Activated CD4-positive, alpha-beta memory T cell treated with anti-CD3 and anti-CD28 coated beads, Interleukin-2, amount 10 ng/mL, durations not matched to agents 7 days and 5 days (primary cell): ENCODE measurements around the gene ASTN2. TPM values are rescaled to one million over a fixed set of nuclear protein-coding genes. Genes with fewer than 3 reads are reported as not detected.

ENCODE experiments used
- CTCF ChIA-PET: fragments of 350-600 bp; sonication (Branson Sonifier 250); formaldehyde crosslinking; loops from one replicate; lab custom pipeline; 2021; ENCODE audit warnings: antibody characterized with exemption, inconsistent platforms; lab: Charles Lee
- POLR2A ChIA-PET: fragments of 350-600 bp; sonication (Branson Sonifier 250); formaldehyde crosslinking; loops from one replicate; lab custom pipeline; 2021; ENCODE audit warnings: antibody characterized with exemption; lab: Charles Lee
- DNase-seq: peaks from one replicate; pipeline ENCODE4 v3.0.0-alpha.2; 2020
- H3K27ac Mint-ChIP-seq: one replicate; pipeline ENCODE4 v1.8.0; 2021; ENCODE audit warnings: mild to moderate bottlenecking, mixed read lengths
- H3K27me3 Mint-ChIP-seq: one replicate; pipeline ENCODE4 v1.8.0; 2021; ENCODE audit warnings: mixed read lengths
- H3K36me3 Mint-ChIP-seq: one replicate; pipeline ENCODE4 v1.8.0; 2021; ENCODE audit warnings: low read depth, mixed read lengths
- H3K4me1 Mint-ChIP-seq: one replicate; pipeline ENCODE4 v1.8.0; 2021; ENCODE audit warnings: mixed read lengths
- H3K4me3 Mint-ChIP-seq: one replicate; pipeline ENCODE4 v1.8.0; 2021; ENCODE audit warnings: mild to moderate bottlenecking, mixed read lengths
- H3K9me3 Mint-ChIP-seq: one replicate; pipeline ENCODE4 v1.8.0; 2021; ENCODE audit warnings: mixed read lengths
- total RNA-seq, 2 experiments: library from RNA; stranded (reverse); gene quantifications; one replicate each; pipeline ENCODE4 v1.2.3, GENCODE V29; 2021

ASTN2 gene
- total RNA-seq, 2 experiments from 2014 or later, result 2.5 to 3.0 TPM

DNA sequence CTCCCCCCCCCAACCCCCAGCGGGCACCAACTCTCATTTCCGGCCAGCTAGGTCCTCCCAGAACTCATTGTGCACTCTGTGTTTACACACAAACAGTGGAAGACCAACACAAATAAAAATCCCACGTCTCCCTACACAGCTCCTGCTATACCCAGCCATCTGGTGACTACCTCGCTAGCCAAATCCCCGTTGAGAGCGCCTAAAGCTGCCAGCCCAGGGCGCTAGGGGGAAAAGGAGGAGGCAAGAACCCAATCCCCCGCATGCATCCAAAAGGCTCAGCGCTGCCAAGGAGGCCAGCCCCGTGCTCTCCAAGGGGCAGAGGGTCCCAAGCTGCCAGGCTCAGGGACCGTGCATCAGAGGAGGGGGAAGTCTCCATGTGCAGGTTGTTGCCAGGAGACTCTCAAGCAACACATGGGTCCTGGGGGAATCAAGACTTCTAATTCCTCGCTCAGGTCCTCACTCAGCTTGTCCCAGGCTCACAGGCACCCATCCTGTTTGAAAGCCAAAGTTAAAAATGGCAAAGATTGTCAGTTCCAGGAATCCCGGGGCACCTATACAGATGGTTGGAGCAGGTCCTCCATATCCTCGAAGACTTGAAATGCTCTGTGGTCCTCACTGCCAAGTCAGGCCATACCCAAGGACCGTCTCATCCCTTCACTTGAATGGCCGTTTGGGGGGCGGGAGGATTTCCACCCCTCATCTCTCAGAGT, 2.7 kb downstream of the ASTN2 start:
- no peak overlapping the region for H3K27ac Mint-ChIP-seq
- no peaks in the 10 kb centered on the region for H3K36me3 Mint-ChIP-seq
- H3K4me1 Mint-ChIP-seq, result peaks cover 2% of the 10 kb centered on the region
- peaks cover 24% of the 10 kb centered on the region for H3K27me3 Mint-ChIP-seq
- CTCF ChIA-PET, result no interaction called here
- DNase-seq, result no peak
- no peaks in the 10 kb centered on the region for H3K9me3 Mint-ChIP-seq
- no peak overlapping the region for H3K4me3 Mint-ChIP-seq
- POLR2A ChIA-PET, result no interaction called here

DNA sequence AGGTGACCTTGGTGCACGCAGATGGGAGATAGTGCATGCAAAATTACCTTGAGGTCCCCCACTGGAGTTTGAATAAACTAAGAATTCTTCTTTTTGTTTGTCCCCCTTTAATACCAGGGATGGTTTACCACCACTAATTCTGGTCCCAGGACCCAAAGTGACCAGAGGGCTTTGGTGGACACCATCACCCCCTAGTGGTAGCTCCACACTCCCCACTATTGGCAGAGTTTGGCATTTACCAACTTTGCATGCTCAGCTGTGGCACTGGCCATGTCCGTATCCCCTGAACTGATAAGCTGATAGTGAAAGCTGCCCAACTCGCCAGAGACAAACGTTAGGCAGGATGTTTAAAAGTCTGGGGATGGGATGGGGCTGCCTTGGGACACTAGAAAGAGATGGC, 3.3 kb downstream of the ASTN2 start:
- Mint-ChIP-seq H3K9me3 (no peaks in the 10 kb centered on the region), H3K36me3 (no peaks in the 10 kb centered on the region), H3K4me1 (peaks cover 2% of the 10 kb centered on the region), H3K4me3 (no peak overlapping the region), H3K27me3 (peaks cover 24% of the 10 kb centered on the region), H3K27ac (no peak overlapping the region)
- ChIA-PET CTCF (interaction anchor here (0.8 kb wide), 1 partner anchor 675 kb away, joined by 3 read pairs; no protein-coding TSS in a partner anchor), POLR2A (no interaction called here)
- DNase-seq, result no peak

DNA sequence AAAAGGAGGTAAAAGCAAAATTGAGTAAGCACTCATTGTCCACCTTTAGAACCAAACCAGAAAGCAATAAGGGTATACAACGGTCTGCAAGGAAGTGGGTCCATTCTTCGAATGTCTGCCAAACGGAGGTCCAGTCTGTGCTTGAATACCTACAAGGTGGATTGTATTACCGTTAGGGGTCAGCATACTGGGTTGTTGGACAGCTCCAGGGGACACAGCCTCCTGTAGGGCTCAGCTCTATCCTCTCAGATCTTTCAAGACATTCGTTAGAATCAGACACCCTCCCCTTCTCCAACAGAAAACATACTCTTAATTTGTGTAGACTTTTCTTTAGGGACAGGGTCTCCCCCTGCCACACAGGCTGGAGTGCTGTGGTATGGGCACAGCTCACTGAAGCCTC, 5.5 kb downstream of the ASTN2 start:
- H3K9me3 Mint-ChIP-seq, result no peaks in the 10 kb centered on the region
- ChIA-PET POLR2A (no interaction called here), CTCF (no interaction called here)
- peaks cover 2% of the 10 kb centered on the region for H3K4me1 Mint-ChIP-seq
- H3K27ac Mint-ChIP-seq, result no peak overlapping the region
- peaks cover 24% of the 10 kb centered on the region for H3K27me3 Mint-ChIP-seq
- H3K4me3 Mint-ChIP-seq, result no peak overlapping the region
- no peaks in the 10 kb centered on the region for H3K36me3 Mint-ChIP-seq
- DNase-seq, result no peak

DNA sequence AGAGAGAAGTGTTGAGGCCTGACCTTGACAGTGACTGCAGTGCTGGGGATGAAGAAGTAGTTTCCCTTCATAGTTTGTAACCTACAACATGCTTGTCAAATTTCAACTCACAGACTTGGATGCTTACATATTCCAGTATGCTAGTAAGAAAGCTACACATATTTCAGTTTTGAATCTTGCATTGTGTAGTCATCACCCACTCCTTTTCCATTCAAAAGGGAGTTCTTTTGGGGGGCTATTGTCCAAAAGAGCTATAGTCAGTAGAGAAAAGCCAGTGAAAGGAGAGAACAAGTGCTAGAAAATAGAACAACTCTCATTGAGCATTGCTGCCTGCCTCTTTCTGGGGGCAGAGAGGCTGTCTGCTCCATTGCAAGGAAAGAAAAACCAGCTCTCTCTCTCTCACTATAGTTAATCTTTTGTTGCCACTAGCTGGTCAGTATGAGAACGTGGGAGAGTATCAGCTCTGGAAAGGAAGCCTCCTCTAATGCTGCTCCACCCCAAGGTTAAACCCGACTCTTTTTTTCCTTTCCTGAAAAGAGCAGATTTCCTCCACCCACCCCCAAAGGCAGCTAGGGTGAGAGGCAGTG, 7.3 kb downstream of the ASTN2 start:
- Mint-ChIP-seq H3K4me1 (no peaks in the 10 kb centered on the region), H3K27ac (no peak overlapping the region), H3K36me3 (no peaks in the 10 kb centered on the region), H3K9me3 (no peaks in the 10 kb centered on the region), H3K4me3 (no peak overlapping the region), H3K27me3 (peaks cover 8% of the 10 kb centered on the region)
- CTCF ChIA-PET, result no interaction called here
- POLR2A ChIA-PET, result no interaction called here
- no peak for DNase-seq

DNA sequence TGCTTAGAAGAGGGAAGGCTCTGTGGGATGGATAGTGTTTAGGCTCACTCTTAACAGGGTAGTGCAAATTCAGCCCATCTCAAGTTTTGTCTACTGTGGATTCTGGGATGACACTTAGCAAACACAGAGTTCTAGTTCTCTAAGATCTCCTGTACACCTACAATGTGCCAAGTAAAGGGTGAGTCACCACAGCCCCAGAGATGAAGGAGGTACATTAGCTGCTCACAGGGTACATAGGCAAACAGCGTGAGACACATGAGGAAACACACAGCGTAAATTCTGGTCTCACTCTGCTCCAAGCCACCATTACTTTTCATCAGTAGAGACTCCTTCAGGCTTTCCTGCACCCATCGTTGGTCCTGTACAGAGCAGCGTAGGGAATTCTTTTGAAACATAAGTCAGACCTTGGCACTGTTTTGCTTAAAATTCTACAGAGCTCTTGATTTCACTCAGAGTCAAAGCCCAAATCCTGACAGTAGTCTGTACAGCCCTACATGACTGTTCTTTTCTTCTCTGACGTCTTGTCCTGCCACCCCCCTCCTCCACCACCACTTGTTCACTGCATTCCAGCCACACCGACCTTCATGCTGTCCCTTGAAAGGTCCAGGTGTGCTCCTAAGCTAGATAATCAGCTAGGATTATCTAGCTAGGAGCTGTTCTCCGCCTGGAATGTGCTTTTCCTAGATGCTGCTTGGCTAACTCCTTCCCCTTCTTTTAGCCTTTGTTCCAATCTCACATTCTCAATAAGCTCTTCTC, 8.7 kb downstream of the ASTN2 start:
- H3K4me1 Mint-ChIP-seq, result no peaks in the 10 kb centered on the region
- DNase-seq, result no peak
- H3K36me3 Mint-ChIP-seq, result no peaks in the 10 kb centered on the region
- H3K27me3 Mint-ChIP-seq, result peaks cover 1% of the 10 kb centered on the region
- no peak overlapping the region for H3K27ac Mint-ChIP-seq
- H3K9me3 Mint-ChIP-seq, result no peaks in the 10 kb centered on the region
- H3K4me3 Mint-ChIP-seq, result no peak overlapping the region
- CTCF ChIA-PET, result no interaction called here
- POLR2A ChIA-PET, result no interaction called here

DNA sequence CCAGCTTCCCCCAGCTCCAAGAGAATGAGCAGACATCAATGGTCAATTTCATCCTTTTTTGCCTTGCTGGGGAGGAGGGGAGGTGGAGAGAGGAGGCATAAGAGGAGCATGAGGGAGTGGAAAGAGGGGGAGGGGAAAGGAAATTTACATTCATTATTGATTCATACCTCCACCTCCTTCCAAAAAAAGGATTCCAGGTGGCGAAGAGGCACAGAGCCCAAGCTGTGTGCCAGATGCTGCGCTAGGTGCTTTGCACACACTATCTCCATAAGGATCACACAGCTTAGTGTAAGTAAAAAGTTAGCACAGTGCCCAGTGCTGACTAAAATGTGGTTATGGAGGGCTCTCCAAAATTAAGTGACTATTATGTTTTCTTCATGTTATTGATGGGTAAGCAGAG, 11.0 kb downstream of the ASTN2 start:
- Mint-ChIP-seq H3K36me3 (no peaks in the 10 kb centered on the region), H3K27me3 (no peaks in the 10 kb centered on the region), H3K9me3 (no peaks in the 10 kb centered on the region), H3K4me1 (no peaks in the 10 kb centered on the region), H3K27ac (no peak overlapping the region), H3K4me3 (no peak overlapping the region)
- ChIA-PET POLR2A (no interaction called here), CTCF (no interaction called here)
- DNase-seq, result no peak

DNA sequence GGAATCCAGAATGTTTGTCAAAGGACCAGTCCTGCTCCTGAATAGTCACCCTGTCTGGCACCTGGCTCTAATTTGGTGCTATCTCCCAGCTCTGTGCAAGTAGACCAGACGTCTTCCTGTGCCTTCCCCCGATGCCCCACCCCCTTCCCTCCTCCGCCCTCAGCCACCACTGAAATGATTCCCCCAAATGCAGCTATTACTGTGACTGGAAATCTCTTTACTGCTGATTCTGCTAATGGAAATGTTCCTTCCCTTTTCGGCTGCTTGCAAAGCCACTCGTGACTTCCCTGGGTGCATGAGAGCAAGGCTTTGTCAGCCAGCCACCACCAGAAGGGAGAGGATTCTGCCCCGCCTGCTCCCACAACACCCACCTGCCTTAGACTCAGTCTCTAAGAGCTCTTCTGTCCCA, 11.4 kb downstream of the ASTN2 start:
- Mint-ChIP-seq H3K9me3 (no peaks in the 10 kb centered on the region), H3K27me3 (no peaks in the 10 kb centered on the region), H3K36me3 (no peaks in the 10 kb centered on the region), H3K27ac (no peak overlapping the region), H3K4me1 (no peaks in the 10 kb centered on the region), H3K4me3 (no peak overlapping the region)
- ChIA-PET CTCF (no interaction called here), POLR2A (no interaction called here)
- DNase-seq, result no peak

DNA sequence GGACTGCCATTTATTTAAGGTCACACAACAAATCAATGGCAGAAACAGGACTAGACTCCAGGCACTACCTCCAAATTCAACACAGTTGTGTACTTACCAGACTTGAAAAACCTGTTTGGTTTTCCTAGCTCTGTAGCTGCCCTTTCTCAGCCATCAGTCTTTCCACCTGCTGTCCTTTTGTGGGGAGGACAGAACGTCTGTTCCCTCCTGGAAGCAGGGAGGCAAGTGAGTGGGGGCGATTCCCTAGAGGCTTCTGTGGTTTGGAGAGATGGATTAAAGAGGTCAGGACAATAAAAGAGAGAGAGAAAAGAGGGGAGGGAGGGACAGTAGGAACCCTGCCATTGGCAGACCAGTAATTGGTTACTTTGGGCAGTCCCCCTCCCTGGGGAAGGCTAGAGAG, 14.7 kb downstream of the ASTN2 start:
- Mint-ChIP-seq H3K9me3 (no peaks in the 10 kb centered on the region), H3K27ac (no peak overlapping the region), H3K36me3 (no peaks in the 10 kb centered on the region), H3K4me1 (no peaks in the 10 kb centered on the region), H3K27me3 (no peaks in the 10 kb centered on the region), H3K4me3 (no peak overlapping the region)
- no peak for DNase-seq
- ChIA-PET POLR2A (no interaction called here), CTCF (no interaction called here)

DNA sequence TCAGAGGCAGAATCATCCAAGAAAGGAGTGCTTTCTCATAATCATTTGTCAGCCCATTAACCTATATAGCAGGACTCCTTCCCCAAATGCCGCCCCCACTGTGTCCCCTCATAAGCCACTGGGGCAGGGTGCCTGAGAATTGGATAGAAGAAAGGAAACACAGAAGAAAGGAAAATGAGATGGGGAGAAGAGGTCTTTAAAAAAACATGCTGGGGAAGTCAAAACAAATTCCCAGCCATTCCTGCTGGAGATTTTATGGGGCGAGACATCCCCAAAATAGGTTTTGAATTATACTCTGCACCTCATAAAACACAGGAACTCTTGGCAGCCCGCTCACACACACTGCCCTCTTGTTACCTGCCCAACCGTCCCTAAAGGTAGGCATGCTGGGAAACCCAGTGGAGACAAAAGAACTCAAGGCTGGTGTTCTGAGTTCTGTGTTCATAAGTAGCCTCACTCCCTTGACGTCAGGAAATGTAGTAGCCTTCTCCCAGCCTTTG, 19.7 kb downstream of the ASTN2 start:
- Mint-ChIP-seq H3K9me3 (no peaks in the 10 kb centered on the region), H3K4me3 (no peak overlapping the region), H3K4me1 (no peaks in the 10 kb centered on the region), H3K27ac (no peak overlapping the region), H3K36me3 (no peaks in the 10 kb centered on the region), H3K27me3 (no peaks in the 10 kb centered on the region)
- CTCF ChIA-PET, result no interaction called here
- POLR2A ChIA-PET, result no interaction called here
- no peak for DNase-seq

DNA sequence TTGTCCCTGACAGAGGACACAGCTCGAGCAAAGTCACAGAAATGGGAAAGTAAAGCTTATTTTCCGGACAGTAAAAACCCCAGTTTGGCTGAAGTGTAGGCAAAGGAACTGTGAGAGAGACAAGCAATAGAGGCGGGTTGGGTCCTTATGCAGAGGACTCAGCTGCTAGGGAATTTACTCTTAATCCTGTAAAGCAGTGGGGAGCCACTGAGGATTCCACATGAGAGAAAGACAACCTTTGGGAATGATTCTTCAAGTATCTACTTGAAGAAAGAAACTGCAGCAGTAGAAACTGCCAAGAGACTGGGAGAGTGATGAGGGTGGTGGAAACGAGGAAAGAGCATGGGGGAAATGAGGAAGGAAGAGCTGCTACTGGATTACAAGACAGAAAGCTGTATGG, 20.2 kb downstream of the ASTN2 start:
- no peaks in the 10 kb centered on the region for H3K9me3 Mint-ChIP-seq
- no peaks in the 10 kb centered on the region for H3K36me3 Mint-ChIP-seq
- ChIA-PET CTCF (no interaction called here), POLR2A (no interaction called here)
- H3K27ac Mint-ChIP-seq, result no peak overlapping the region
- no peaks in the 10 kb centered on the region for H3K27me3 Mint-ChIP-seq
- H3K4me3 Mint-ChIP-seq, result no peak overlapping the region
- DNase-seq, result no peak
- H3K4me1 Mint-ChIP-seq, result no peaks in the 10 kb centered on the region

DNA sequence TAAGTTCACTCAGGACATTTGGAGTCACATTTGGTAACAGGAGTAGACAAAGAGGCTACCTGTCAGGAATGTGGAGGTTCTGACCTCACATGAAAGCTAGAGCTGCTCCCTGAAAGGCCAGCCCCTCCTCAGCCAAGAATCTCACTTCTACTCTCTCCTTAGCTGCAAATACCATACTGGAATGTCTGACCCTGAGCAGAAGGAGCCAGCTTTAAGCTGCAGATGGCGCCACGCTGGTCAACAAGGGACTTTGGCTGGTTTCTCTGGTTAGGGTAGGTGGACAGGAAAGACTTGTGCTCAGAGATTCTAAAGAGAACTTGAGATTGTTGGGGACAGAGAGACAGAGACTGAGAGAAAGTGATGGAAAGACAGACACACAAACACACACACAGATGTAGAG, 21.9 kb downstream of the ASTN2 start:
- no peak overlapping the region for H3K4me3 Mint-ChIP-seq
- H3K9me3 Mint-ChIP-seq, result no peaks in the 10 kb centered on the region
- H3K27ac Mint-ChIP-seq, result no peak overlapping the region
- no peaks in the 10 kb centered on the region for H3K27me3 Mint-ChIP-seq
- ChIA-PET POLR2A (no interaction called here), CTCF (no interaction called here)
- DNase-seq, result no peak
- H3K36me3 Mint-ChIP-seq, result no peaks in the 10 kb centered on the region
- no peaks in the 10 kb centered on the region for H3K4me1 Mint-ChIP-seq

DNA sequence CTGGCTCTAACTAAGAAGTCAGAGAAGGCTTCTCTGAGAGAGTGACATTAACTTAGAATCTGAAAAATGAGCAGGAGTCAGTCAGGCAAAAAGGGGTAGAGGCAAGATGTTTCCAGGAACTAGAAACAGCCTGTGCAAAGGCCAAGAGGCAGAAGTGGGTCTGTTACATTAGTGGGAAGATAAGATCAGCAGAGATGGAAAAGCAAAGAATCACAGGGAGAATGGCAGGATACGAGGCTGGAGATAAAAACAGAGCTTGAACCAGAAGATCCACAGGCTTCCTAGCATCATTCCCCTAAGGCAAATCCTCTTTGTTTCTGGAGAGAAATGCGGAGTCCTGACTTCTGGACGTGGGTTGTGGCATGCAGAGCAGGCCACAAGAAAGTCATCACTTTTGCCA, 27.4 kb downstream of the ASTN2 start:
- Mint-ChIP-seq H3K27ac (no peak overlapping the region), H3K4me1 (no peaks in the 10 kb centered on the region)
- POLR2A ChIA-PET, result no interaction called here

DNA sequence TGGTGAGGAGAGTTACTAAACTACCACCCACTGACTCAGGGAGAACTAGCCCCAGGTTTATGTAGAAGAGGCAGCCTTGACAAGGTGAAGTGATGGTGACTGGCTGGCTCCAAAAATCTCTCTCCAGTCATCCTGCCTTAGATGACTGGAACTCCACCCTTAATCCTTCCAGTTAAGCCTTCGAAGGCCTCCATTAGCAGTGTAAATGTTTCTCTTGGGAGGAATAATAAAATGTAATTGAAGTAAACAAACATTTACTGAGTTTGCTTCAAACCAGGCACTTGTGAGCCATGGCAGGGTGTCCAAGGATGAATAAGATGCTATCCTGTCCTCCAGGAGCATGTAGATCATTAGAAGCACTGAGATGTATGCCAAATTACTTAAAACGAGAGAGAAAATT, 35.5 kb downstream of the ASTN2 start:
- H3K27ac Mint-ChIP-seq, result no peak overlapping the region
- no peak overlapping the region for H3K4me3 Mint-ChIP-seq
- no peak for DNase-seq
- H3K4me1 Mint-ChIP-seq, result no peaks in the 10 kb centered on the region
- no peaks in the 10 kb centered on the region for H3K27me3 Mint-ChIP-seq
- no peaks in the 10 kb centered on the region for H3K9me3 Mint-ChIP-seq
- ChIA-PET POLR2A (no interaction called here), CTCF (no interaction called here)
- no peaks in the 10 kb centered on the region for H3K36me3 Mint-ChIP-seq

More for the DNA sequence above, 27.4 kb downstream of the ASTN2 start:
- Mint-ChIP-seq H3K36me3 (no peaks in the 10 kb centered on the region), H3K4me3 (no peak overlapping the region), H3K9me3 (no peaks in the 10 kb centered on the region), H3K27me3 (no peaks in the 10 kb centered on the region)
- CTCF ChIA-PET, result no interaction called here
- no peak for DNase-seq
